HG02798 (cell line): ENCODE results near the gene ARRDC1.
"Not testable (repeated sequence)": the region's sequence is repeated elsewhere in the genome, so short reads cannot be mapped to it uniquely, and the experiment has no call there.

Experiments
- ATAC-seq: cut with Tn5 transposase; IDR thresholded peaks from one replicate; pipeline ENCODE4 v1.9.1; 2021; ENCODE audit warnings: mild to moderate bottlenecking; ENCODE audit not compliant: unreplicated experiment, poor library complexity

ARRDC1 gene, protein sequence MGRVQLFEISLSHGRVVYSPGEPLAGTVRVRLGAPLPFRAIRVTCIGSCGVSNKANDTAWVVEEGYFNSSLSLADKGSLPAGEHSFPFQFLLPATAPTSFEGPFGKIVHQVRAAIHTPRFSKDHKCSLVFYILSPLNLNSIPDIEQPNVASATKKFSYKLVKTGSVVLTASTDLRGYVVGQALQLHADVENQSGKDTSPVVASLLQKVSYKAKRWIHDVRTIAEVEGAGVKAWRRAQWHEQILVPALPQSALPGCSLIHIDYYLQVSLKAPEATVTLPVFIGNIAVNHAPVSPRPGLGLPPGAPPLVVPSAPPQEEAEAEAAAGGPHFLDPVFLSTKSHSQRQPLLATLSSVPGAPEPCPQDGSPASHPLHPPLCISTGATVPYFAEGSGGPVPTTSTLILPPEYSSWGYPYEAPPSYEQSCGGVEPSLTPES

DNA sequence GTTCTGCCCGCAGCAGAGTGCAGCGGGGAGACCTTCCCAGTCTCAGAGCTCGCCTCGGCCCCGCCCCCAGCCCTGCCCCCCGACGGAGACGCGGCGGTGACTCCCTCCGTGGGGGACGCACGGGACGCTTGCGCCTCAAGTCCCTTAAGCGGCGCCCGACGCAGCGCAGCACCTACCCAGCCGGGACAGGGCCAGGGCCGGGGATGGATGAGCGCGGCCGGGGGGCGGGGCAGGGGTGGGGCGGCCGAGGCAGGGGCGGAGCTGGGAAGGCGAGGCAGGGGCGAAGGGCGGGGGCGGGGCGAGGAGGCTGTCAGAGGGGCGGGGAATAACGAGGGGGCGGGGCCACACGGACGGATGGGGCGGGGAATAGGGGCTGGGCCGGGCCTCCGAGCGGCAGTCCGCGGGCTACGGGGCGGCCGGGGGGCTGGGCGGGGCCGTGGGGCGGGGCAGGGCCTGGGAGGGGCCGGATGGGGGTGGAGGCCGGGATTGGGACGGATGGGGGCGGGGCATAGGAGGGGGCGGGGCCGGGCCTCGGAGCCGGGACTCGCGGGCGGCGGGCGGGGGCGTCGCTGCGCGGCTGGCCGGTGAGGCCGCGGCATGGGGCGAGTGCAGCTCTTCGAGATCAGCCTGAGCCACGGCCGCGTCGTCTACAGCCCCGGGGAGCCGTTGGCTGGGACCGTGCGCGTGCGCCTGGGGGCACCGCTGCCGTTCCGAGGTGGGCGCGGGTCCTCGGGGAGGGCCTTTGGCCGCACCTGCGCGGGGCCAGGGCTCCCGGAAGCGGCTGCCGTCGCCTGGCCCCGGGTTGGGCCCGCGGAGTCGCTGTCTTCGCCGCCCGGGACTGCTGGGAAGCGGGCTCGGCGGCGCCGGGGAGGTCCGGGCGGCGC, at the start of gene ARRDC1:
TSS of gene ARRDC1 (plus strand) at position 566 of the 884 bp plus-strand sequence. CDS start at position 598, 32 bp downstream.
- peak; percentile 80 for ATAC-seq

DNA sequence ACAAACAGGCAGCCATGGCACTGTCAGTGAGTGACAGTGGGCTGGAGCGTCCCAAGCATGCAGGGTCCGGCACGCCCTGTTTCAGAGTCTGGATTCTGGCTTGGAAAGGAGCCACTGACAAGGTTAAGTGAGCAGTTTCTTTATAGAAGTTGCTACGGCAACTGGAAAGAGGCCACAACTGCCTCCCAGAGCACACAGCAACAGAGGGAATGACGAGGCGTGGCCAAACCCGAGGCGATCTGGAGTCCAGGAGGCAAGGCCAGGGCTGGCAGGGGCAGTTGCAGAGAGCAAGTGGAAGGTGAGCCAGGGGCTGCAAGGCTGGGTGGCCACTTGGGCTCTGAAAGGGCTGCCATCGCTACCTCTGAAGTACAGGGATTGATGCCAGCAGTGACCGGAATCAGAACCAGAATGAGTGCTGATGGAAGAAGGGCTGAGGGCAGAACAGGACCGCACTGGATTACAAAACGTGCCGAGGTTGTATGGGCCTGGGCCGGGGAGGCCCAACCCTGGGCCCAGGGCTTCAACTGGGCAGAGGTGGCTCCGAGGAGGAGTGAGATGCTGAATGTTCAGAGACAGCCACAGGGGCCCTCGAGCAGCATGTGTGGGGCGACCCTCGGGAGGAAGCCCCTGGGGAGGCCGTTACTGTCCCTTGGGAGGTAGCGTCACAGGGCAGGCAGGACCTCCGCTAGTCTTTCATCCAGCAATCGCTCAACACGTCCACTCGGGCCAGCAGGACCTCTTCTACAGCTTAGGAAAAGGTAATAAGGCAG, 49.2 kb upstream of the ARRDC1 start:
- no peak for ATAC-seq

GRCh38 chr9:137558127-137558526, 47.4 kb upstream of the ARRDC1 start:
- ATAC-seq: no peak

GRCh38 chr9:137564134-137564533, 41.4 kb upstream of the ARRDC1 start:
- no peak for ATAC-seq

DNA sequence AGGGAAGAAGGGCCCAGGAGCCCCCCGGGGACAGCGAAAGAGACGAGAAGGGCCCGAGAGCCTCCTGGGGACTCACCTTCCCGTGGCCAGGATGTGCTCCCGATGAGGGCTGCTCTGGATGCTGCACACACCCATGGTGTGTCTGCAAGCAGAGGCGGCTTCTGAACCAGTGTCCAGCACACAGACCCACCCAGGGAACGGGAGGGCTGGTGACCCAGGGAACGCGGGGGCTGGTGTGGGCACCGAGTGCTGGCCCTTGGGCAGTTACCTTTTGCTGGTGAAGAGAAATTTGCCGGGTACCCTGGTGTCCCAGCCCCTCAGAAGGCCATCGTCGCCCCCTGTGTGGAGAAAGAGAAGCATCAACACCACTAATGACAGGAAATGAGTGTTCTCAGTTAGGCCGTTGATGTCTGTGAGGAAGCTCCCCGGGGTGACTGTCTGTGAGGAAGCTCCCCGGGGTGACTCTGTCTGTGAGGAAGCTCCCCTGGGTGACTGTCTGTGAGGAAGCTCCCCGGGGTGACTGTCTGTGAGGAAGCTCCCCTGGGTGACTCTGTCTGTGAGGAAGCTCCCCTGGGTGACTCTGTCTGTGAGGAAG, 40.6 kb upstream of the ARRDC1 start:
- no peak for ATAC-seq

GRCh38 chr9:137568445-137568844, 37.0 kb upstream of the ARRDC1 start:
- not testable (repeated sequence) for ATAC-seq

DNA sequence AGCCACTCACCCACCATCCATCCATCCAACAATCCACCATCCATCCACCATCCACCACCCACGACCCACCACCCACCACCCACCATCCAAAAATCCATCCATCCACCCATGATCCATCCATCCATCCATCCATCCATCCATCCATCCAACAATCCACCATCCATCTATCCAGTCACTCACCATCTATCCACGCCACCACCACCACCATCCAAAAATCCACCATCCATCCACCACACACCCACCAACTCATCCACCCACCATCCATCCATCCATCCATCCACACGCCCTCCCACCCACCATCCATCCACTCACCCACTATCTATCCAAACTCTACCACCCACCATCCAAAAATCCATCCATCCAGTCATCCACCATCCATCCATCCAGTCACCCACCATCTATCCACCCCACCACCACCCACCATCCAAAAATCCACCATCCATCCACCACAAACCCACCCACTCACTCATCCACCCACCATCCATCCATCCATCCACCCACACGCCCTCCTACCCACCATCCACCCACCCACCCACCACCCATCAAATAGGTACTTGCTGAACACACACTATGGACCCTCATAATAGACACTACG, 35.8 kb upstream of the ARRDC1 start:
- no peak for ATAC-seq

DNA sequence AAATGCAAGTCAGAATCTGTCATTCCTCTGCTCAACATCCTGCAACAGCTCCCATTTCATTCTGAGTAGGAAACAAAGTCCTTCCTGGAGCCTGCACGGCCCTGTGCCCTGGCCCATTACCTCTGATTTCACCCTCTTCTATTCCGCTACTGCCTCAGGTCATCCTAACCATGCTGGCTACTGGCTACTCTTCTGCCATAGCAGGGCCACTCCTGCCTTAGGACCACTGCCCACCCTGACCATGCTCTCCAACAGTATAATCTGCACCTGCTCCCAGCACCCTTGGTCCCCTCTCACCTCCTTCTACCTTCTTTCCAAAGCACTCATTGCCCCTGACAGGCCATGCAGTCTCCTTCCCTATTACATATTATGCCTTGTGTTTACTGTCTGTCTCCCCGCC, 34.9 kb upstream of the ARRDC1 start:
- ATAC-seq: no peak

DNA sequence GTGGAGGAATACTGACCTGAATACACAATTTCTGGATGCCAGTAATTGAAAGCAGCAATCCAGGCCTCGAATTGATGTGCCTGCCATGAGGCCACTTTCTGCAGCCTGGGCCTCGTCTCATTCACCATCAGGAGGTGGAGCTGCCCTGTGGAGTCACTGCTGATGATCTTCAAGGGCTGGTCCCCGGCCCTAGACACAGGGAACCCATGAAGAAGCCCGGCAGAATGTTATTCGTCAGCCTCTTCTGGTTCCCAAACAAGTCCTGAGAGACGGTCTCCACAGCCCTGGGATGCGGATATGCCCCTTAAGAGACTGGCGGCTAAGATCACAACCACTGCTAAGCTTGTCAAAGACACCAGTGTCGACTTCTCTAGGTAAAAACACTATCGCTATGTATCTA, 31.3 kb upstream of the ARRDC1 start:
- ATAC-seq: no peak

DNA sequence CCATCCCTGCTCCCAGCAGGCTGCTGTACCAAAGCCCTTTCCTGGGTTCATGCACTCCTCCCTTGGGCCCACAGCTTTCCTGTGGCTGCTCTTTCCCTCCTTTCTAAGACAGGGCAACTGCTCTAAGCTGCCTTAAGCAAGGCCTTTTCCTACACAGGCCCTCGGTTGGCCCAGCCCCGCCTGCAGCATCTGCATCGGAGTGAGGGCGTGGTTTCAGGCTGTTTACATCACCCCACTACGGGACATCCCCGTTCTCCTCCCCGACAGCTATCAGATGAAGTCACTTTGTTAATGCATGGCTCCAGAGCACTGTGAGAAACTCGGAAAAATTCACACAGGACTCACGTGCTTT, 30.1 kb upstream of the ARRDC1 start:
- ATAC-seq: no peak

DNA sequence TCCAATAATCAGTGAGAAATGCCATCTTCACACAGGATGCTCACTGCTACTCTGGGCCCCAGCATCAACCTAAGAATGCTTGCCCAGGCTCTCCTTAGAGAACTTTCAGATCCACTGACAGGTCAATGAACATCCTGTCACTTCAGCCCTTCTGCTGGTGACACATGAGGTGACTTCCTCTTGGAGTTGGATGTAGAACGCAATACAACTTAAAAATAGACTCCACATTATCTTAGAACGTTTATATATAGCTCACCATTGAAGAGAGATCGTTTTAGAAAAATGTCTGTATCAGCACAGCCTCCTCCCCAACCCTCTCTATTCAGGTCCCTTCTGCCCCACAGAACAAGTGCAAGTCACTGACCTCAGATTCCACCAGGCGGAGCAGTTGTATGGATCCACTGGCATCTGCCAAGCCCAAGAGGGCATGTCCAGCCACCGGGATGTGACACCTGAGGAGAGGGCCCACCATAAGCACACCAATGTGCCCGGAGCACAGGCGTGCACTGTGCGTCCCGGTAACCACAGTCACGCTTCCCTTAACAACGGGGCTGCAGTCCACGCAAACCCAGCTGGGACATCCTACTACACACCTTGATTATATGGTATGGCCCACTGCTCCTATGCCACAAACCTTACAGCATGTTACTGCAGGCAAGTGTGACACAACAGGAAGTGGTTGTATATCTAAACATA, 29.6 kb upstream of the ARRDC1 start:
- ATAC-seq: no peak

- peak; percentile 92 for ATAC-seq
Measured at GRCh38 chr9:137578518-137579258, 26.8 kb upstream of the ARRDC1 start, which contains the start of gene DPH7. Gene DPH7 (minus strand): TSS chr9:137578925. CDS start chr9:137578777, 148 bp downstream.

GRCh38 chr9:137579259-137579604, 26.3 kb upstream of the ARRDC1 start:
- no peak for ATAC-seq

- no peak for ATAC-seq
Measured at GRCh38 chr9:137580209-137580953, 25.1 kb upstream of the ARRDC1 start.

DNA sequence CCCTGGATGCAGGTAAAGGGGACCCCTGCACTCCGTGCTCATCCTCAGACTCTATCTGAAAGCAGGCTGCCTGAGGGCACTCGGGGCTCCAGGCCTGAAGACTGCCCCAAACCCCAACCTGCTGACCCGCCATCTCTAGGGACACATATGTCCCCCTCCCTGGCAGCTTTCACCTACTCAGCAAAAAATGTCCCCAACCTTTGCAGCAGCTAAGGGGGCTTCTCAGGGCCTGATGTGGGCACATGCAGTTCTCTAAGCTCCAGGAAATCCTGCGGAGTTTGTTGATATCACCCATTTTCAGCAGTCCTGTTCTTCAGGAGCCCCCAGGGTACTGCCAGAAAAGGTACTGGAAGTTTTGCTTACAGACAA, 24.5 kb upstream of the ARRDC1 start:
- no peak for ATAC-seq

- no peak for ATAC-seq
Measured at GRCh38 chr9:137581361-137582285, 23.9 kb upstream of the ARRDC1 start.

GRCh38 chr9:137582286-137582860, 23.1 kb upstream of the ARRDC1 start:
- ATAC-seq: no peak
